D341Med (cell line): ENCODE measurements around the gene RNF145.
"Not testable (repeated sequence)": the region's sequence is repeated elsewhere in the genome, so short reads cannot be mapped to it uniquely, and the experiment has no call there.

Experiments
- DNase-seq: peaks from one replicate; pipeline ENCODE4 v3.0.0; 2012; ENCODE audit warnings: low spot score

The RNF145 gene

DNA sequence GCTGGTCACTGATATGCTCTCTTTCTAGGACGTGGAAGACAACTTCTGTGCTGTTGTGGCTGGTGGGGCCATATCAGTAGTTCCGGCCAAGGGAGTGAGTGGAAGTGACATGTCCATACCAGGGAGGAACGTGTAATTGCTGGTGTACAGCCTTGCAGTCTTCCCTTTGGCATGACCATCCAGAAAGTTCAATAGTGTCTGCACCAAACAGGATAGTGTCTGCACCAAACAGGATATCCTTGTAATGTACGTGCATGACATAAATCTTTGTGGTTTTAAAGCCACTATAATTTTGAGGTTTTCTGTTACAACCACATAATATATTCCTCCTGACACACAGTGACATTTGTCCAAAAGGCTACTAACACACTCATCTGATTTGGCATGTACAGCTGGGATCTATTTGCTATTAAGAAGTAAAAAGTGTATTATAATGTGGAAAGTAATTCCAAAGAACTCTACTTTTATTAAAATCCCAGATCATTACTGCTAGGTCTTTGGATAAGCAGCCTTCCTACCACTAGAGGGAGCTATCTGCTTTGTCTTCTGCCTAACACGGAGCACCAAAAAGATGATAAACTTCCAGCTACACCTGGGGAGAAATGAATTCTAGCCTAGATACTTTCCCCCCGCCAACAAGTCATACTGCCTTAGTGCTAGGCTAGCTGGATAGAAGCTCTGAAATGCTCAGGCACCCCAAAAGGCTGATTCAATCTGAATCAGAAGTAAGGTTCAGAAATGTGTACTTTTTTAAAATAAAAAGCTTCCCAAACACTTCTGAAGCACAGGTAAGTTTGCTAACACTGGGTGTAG, 52.7 kb downstream of the RNF145 start:
- DNase-seq: peak; percentile 59

DNA sequence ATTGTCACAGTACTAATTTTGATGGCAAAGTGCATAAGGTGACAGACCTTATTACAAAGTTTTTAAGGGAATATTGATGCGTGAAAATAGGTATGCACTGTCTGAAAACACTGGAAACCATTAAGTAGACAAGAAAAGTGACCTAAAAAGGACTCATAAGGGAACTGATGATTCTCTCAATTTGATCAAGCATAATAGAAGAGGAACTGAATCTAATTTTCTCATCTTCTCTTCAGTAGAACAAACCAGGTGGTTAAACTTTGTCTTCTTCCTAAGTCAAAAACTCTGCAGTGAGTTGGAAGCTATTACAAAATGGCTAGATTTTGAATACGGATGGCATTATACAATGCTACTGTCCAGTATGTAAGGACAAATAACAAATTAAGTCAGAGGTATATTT, 53.4 kb downstream of the RNF145 start:
- DNase-seq: no peak

DNA sequence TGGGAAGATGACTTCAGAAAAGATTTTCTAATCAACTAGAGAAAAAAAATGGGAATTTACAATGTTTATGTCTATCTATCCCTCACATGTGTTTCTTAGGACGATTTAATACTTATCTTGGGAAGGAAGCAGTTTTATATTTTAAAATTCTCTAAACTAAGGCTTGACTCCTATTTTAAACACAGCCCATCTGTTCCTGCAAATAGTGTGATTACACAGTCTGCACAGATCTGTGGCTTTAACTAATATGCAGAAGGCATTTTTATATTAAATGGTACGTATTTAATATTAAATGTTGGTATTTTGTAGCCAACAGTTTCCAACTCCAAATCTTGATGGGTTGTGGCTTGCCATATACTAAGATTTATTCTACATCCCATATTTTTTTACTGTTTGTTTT, 56.5 kb downstream of the RNF145 start:
- no peak for DNase-seq

DNA sequence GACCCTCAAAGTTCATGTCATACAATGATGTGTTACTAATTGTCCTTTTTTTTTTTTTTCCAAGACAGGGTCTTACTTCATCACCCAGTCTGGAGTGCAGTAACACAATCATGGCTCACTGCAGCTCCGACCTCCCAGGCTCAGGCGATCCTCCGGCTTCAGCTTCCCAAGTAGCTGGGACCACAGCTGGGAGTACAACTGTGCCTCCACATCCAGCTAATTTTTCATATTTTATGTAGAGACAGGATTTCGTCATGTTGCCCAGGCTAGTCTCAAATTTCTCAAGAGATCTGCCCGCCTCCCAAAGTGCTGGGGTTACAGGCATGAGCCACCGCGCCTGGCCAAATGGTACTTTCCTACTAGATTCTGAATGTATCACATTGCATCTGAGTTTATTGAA, 60.3 kb downstream of the RNF145 start:
- no peak for DNase-seq

DNA sequence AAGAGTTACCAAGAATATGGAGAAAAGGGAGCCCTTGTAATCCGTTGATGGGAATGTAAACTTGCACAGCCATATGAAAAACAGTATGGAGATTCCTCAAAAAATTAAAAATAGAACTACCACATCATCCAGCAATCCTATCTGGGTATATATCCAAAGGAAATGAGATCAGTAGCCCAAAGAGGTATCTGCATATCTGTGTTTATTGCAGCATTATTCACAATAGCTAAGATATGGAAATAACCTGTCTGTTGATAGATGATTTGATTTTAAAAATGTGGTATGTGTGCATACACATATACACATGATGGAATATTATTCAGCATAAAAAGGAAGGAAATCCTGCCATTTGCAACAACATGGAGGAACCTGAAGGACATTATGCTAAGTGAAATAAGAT, 61.4 kb downstream of the RNF145 start:
- DNase-seq: no peak

DNA sequence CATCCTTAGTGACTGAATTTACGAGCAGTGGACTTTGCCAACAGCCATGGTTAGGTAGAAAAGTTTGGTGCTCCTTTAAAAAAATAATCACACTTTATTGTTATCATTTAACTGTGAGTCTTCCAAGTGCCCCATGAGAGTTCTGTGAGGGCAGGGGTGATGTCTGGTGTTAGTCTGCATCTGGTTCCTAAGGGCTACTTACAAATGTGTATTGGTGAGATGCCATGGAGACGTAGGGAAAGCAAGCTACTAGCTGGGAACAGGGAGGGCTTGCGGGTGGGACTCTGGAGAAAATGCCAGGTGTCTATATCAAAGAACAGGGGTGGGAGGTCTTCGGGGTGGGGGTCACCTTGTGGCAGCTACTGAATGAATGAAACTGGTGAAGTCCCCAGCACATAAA, 62.5 kb downstream of the RNF145 start:
- no peak for DNase-seq

DNA sequence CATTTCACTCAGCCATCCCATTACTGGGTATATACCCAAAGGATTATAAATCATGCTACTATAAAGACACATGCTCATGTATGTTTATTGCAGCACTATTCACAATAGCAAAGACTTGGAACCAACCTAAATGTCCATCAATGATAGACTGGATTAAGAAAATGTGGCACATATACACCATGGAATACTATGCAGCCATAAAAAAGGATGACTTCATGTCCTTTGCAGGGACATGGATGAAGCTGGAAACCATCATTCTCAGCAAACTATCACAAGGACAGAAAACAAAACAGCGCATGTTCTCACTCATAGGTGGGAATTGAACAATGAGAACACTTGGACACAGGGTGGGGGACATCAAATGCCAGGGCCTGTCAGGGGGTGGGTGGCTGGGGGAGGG, 64.2 kb downstream of the RNF145 start:
- DNase-seq: not testable (repeated sequence)

DNA sequence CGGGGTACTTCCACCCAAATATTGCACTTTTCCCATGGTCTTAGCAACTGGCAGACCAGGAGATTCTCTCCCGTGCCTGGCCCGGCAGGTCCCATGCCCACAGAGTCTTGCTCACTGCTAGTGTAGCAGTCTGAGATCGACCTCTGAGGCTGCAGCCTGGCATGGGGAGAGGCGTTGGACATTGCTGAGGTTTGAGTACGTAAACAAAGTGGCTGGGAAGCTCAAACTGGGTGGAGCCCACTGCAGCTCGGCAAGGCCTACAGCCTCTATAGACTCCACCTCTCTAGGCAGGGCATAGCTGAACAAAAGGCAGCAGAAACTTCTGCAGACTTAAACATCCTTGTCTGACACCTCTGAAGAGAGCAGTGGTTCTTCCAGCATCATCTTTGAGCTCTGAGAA, 69.6 kb downstream of the RNF145 start:
- DNase-seq: no peak

DNA sequence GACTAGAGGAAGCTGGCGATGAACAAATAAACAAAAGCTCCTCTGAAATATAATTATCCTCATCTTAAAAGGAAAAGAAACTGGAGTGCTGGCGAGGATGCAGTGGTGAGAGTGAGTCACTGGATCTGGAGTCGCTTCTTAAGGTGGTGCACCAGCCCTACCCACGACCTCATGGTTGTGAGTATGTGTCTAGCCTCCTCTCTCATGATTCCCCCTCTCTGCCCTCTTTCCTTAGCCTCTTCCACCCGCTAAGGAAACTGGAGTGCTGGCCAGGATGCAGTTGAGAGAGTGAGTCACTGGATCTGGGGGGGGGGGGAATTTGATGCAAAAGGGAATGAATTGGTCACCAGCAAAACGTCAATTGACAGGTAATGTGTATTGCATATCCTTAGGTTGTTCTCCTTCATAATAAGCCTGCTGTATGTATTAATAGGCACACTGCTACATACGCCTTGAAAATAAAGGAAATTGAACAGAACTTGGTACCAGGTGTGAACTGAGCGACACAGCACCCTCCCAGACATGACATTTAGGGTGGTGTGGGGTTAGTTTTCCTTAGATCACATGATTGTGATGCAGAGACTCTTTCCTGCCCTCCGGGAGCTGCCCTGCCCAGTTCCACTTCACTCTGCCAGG, 73.3 kb downstream of the RNF145 start:
- no peak for DNase-seq

DNA sequence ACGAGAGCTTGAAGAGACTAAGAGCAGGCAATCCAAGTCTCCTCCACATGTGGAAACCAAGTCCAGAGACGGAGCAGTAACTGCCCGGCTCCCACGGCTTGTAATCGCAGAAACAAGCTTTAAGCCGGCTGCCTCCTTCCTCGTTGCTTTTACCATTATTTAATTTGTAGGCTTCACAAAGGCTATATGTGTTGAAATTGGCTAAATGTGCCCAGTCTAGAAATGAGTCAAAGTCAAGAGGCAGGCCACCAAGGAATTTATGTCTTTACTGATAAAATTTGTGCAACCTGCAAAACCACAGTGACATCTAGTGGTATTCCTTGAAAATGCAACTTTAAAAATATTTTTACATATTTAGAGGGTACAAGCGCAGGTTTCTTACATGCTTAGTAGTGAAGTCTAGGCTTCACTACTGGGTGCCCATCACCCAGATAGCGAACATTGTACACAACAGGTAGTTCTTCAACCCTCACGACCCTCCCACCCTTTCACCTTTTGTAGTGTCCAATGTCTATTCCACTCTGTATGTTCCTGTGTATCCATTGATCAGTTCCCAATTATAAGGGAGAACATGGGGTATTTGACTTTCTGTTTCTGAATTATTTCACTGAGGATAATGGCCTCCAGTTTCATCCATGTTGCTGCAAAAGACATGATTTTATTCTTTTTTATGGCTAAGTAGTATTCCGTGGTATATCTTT, 76.2 kb downstream of the RNF145 start:
- DNase-seq: peak; percentile 49

DNA sequence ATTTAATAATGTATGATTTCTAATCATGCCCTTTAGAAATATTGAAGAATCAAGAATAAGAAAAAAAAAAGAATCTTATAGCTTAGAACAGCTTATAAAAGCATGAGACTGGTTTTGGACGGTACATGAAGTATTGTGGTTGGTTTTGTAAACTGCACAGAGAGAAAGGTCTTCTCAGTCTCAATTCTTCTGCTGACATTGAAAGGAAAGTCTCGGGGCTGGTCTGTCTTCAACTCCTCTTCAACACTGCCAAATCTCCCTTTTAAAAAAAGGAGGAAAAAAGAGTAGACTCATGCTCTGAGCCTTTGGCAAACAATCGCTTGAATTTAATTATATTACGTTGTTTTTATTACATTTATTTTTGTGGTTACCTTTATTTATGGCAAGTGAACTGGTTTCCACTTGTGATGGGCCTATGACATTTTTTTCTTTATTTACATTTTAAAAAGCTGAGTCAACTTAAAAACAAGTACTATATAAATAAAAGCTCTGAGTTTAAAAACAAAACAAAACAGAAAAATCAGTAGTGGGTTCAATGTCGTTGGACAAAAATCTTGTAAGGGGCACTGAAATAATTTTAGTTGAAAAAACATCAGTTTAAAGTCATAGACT, 76.8 kb downstream of the RNF145 start:
- DNase-seq: no peak

DNA sequence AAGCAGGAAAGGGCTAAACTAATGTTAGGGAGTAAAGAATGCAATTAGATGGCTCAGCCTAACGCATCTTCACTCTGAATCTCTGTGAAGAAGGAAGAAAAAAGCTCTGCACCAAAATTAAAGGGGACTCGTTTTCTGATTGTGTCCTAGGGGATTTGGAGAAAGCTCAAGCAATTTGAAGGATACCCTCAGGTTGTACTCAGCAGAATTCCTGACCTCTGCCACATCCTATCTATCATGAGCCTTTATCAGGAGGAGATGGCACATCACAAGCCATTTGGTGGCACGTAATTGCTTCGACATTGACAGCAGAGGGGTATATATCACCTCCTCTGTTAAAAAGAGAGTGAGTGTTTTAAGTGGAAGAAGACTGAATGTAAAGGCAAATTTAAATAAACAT, 77.4 kb downstream of the RNF145 start:
- DNase-seq: no peak

DNA sequence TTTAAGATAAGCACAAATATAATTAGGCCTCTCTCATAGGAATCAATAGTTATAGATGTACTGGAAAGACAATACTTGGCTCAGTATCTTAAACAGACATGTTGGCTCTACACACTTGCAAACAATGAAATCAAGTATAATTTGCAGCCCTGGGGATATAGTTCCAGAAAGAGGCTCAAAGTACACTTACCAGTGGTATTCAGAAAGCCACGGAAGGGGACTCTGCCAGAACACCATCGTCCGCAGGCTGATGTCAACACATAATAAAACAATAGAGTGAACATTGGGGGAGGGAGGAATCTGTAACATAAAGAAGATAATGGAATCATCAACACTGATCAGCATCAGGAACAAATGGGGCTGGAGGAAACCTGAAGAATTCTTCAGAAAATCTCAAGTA, 78.5 kb downstream of the RNF145 start:
- DNase-seq: no peak

DNA sequence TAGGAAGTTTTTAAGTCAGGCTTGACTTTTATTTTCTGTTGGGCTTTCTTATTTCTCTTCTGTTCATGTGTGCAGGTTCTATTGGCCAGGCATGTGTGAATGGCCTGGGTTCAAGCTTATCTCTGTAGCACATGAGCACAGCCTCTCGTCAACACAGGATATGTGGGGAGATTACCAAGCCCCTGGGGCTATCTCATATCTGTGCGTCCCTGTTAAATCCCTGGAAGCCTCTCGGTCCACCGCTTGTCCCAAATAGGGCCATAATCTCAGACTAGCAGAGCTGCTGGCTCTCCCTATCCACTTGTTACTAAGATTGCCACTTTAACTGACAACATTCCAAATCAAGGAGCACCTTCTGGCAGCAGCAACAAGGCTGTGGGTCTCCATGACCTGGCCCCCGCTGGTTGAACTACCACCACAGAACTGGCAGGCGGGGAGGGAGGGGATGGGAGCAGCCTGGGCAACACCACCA, 81.2 kb downstream of the RNF145 start:
- no peak for DNase-seq

DNA sequence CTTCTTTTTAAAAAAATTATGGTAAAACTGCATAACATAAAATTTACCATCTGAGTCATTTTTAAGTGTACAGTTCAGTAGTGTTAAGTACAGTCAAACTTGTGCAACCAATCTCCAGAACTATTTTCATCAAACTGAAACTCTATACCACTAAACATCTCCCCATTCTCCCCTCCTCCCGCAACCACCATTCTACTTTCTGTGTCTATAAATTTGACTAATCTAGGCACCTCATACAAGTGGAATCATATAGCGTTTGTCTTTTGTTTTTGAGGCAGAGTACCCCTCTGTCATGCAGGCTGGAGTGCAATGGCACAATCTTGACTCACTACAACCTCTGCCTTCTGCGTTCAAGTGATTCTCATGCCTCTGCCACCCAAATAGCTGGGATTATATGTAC, 85.7 kb downstream of the RNF145 start:
- no peak for DNase-seq

DNA sequence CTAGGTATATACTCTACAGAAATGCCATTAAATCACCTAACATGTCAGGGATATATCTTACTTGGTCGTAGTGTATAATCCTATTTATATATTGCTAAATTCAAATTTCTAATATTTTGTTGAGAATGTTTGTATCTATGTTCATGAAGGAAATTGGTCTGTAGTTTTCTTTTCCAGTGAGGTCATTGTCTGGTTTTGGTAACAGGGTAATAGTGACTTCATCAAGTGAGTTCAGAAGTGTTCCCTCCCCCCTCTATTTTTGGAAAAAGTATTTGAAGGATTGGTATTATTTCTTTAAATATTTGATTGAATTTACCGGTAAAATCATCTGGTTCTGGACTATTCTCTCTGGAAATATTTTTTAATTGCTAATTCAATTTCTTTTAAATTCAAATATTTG, 86.2 kb downstream of the RNF145 start:
- no peak for DNase-seq

DNA sequence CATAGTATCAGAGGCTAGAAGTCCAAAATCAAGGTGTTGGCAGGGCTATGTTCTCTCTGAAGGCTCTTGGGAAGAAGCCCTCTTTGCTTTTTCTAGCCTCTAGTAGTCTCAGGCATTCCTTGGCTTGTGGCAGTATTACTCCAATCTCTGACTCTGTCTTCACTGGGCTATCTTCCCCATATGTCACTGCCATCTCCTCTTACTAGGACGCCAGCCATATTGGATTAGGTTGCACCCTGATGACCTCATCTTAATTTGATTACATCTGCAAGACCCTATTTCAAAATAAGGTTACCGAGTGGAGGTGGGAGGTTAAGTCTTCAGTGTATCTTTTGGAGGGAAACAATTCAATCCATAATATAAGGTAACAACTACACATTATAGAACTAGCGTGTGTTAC, 88.3 kb downstream of the RNF145 start:
- no peak for DNase-seq

DNA sequence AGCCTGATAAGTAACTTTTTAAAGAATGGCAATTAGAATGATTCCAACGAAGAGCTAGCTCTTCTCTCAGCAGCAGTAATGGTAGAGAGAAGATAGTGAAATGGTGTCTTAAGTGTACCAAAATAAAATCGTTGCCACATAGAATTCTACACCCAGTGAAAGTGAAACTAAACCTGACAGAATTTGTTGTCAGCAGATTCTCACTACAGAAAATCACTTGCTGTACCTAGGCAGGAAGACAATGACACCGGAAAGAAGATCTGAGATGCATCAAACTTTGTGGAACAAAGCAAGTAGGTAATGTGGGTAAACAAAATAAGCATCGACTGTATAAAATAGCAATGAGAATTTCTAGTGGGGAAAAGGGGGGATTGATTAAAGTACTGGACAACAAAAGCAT, 88.9 kb downstream of the RNF145 start:
- no peak for DNase-seq

DNA sequence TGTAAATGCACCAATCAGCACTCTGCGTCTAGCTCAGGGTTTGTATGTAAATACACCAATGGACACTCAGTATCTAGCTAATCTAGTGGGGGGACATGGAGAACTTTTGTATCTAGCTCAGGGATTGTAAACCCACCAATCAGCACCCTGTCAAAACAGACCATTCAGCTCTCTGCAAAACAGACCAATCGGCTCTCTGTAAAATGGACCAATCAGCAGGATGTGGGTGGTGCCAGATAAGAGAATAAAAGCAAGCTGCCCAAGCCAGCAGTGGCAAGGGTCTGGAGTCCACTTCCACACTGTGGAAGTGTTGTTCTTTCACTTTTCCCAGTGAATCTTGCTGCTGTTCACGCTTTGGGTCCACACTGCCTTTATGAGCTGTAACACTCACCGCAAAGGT, 89.5 kb downstream of the RNF145 start:
- DNase-seq: not testable (repeated sequence)

DNA sequence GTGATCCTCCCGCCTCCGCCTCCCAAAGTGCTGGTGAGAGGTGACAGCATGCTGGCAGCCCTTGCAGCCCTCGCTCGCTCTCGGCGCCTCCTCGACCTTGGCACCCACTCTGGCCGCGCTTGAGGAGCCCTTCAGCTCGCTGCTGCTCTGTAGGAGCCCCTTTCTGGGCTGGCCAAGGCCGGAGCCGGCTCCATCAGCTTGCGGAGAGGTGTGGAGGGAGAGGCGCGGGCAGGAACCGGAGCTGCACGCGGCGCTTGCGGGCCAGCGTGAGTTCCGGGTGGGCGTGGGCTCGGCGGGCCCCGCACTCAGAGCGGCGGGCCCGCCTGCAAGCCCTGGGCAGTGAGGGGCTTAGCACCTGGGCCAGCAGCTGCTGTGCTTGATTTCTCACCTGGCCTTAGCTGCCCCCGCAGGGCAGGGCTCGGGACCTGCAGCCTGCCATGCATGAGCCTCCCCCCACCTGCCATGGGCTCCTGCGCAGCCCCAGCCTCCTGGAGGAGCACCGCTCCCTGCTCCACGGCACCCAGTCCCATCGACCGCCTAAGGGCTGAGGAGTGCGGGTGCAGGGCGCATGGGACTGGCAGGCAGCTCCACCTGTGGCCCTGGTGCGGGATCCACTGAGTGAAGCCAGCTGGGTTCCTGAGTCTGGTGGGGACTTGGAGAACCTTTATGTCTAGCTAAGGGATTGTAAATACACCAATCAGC, 90.2 kb downstream of the RNF145 start:
- DNase-seq: not testable (repeated sequence)

DNA sequence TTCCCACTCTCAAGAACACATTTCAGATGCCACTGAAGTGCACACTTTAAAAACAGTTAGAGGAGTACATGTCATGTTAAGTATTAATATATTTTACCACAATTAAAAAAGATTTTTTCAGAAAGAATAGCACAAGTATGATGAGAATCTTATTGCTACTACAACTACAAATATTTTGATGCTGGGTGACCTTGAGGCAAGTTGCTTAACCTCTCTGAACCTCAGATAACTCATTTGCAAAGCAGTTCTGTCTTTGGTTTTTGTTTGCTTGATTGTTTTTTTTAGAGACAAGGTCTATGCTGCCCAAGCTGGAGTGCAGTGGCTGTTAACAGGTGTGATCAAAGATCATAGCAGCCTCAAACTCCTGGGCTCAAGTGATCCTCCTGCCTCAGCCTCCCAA, 95.9 kb downstream of the RNF145 start:
- DNase-seq: no peak

DNA sequence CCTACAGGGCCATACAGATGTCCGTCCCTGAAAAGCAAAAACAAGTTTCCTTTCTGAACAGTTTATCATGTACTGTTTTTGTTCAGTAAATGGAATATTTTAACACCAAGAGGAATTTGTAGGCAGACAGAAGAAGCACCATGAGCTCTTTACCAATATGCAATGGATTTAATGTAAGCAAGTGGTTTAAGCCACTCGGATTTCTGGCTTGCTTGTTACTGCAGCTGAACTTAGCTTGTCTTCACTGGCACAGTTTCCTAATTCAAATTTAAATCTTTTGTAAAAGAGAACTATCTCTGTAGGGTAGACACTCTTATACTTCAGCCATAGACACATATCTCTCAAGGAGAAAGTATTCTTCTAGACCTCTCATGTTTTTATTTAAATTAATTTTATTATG, 96.9 kb downstream of the RNF145 start:
- no peak for DNase-seq
